Cardiac septum (tissue), 1 donor: ENCODE measurements around the gene RNU4-1. TPM values are rescaled to one million over a fixed set of nuclear protein-coding genes. Genes with fewer than 3 reads are reported as not detected.
"Not testable (repeated sequence)": the region's sequence is repeated elsewhere in the genome, so short reads cannot be mapped to it uniquely, and the experiment has no call there.

Source experiments
- DNase-seq: peaks from one replicate; pipeline ENCODE4 v3.0.0-alpha.2; 2020; ENCODE audit warnings: low spot score
- intact Hi-C: fragments of 100-400 bp; cut with DNase I; formaldehyde crosslinking; loops from one replicate; pipeline ENCODE4 v1.14.0; 2022
- long read RNA-seq: library from polyadenylated mRNA; unstranded; transcript quantifications from one replicate; pipeline ENCODE4 v2.0.0, GENCODE V29; 2021
- total RNA-seq: library from RNA; stranded (reverse); fragmentation: NEBNext Ultra II Directional; extraction: Animal tissue kit (Norgen Biotek cat#: 25700); gene quantifications from one replicate; pipeline ENCODE4 v1.2.1, GENCODE V29; 2021
- donor health status: DM: no; HTN: no; CAD: no.

The RNU4-1 gene
- total RNA-seq = 3,560 TPM
- long read RNA-seq = 0 reads

DNA sequence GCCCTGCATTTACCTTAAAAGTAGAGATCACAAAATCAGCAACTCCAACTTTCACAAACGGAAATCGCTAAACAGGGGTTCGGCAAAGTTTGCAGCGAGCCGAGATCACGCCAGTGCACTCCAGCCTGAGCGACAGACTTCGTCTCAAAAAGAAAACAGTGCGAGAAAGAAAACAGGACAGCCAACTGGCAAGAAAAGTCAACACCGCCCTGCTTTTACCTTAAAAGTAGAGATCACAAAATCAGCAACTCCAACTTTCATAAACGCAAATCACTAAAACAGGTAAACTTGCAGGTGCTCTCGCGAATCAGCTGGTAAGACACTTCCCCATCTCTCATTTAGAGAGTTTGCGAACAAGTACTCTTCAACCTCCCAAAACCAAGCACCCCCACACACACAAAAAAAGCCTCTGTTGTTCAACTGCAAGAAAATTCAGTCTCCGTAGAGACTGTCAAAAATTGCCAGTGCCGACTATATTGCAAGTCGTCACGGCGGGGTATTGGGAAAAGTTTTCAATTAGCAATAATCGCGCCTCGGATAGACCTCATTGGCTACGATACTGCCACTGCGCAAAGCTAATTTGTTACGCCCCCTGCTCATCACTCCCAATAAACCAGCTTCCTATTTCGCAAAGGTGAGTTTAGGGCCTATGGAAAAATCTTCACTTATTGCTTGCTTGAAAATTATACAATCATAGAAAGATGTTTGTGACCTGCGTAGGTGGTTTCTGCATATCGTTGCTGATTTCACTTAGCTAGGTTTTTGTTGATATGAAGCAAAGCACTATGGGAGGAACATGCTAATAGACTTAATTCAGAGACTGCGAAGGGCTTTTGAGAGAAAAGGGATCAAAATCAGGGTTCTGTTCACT is at the start of gene RNU4-1:
RNU4-1 (minus strand) TSS at position 577 of the 871 bp plus-strand sequence.
- intact Hi-C loops = no loop called here
- DNase-seq = no peak

- intact Hi-C loops = no loop called here
- DNase-seq = no peak
Measured at GRCh38 chr12:120342175-120343038, 49.4 kb upstream of the RNU4-1 start.

DNA sequence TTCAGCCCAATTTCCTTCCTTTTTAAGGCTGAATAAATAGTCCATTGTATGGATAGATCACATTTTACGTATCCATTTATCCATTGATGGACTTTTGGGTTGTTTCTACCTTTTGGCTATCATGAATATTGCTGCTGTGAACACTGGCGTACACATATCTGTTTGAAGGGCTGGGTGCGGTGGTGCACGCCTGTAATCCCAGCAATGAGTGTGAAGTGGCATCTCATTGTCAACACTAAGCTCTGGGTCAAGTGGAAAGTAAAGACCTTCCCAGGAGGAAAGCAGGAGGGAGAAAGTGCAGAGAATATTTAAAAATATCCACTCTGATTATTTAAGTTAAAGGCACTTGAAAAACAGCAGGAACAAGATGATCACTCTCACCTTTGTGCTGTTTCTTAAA is 46.2 kb upstream of the RNU4-1 start:
- intact Hi-C loops = no loop called here

GRCh38 chr12:120337730-120338129 is 44.7 kb upstream of the RNU4-1 start:
- DNase-seq = no peak
- intact Hi-C loops = no loop called here

More for the DNA sequence above, 46.2 kb upstream of the RNU4-1 start:
- no peak for DNase-seq

- DNase-seq, intact Hi-C loops: not testable (repeated sequence)
Measured at GRCh38 chr12:120336392-120336791, 43.4 kb upstream of the RNU4-1 start.

DNA sequence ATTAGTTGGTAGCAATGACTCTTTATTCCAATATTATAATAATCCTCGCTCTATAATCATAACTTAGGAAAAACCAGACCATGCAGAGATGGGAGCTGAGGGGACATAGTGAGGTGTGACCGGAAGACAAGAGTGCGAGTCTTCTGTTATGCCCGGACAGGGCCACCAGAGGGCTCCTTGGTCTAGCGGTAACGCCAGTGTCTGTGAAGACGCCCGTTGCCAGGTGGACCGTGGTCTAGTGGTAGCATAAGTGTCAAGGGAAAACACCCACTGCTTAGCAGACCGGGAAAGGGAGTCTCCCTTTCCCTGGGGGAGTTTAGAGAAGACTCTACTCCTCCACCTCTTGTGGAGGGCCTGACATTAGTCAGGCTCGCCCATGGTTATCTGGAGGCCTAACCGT is 42.4 kb upstream of the RNU4-1 start:
- intact Hi-C loops, DNase-seq: not testable (repeated sequence)

GRCh38 chr12:120332523-120332922 is 39.5 kb upstream of the RNU4-1 start:
- DNase-seq = no peak
- intact Hi-C loops = no loop called here

DNA sequence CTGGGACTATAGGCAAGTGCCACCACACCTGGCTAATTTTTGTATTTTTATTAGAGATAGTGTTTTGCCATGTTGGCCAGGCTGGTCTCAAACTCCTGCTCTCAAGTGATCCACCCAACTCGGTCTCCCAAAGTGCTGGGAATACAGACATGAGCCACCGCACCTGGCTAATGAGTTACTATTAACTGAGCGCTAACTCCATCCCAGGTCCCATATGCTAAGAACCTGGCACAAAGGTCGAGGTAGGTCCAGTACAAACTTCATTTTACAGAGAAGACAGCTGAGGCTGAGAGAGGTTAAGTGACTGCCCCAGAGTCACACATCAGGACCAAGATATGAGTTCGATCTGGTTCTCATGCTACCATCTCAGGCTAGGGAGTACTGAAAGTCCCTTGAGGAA is 39.0 kb upstream of the RNU4-1 start:
- intact Hi-C loops = no loop called here
- DNase-seq = no peak

DNA sequence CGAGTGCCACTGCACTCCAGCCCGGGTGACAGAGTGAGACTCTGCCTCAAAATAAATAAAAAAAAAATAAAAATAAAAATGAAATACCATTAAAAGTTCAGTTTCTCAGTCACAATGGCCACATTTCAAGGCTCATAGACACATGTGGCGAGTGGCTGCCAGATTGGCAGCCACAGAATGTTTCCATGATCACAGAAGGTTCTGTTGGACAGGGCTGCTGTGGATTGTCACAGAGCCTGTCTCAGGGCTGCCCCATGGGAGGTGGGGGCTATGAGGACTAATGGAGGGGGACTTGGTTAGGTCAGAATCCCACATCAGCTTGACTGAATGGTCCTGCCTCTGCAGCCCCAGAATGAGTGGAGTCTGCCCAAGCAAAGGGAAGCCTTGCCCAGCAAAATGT is 38.4 kb upstream of the RNU4-1 start:
- intact Hi-C loops = no loop called here
- no peak for DNase-seq

DNA sequence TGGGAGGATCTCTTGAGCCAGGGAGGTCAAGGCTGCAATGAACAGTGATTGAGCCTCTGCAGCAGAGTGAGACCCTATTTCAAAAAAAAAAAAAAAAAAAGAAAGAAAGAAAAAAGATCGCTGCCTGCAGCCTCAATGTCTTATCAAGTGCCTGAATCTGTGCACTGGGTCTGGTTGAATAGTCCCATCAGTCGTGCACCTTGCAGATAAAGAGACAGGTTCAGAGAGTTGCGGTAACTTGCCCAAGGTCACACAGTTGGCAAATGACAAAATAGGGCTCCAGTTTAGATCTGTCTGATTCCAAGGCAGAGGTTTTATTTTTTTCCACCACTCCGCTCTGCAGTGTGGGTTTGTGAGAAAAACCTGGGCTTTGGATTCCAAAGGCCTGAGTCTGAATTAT is 35.2 kb upstream of the RNU4-1 start:
- DNase-seq = no peak
- intact Hi-C loops = no loop called here

- intact Hi-C loops = no loop called here
- no peak for DNase-seq
Measured at GRCh38 chr12:120327593-120327992, 34.6 kb upstream of the RNU4-1 start, which contains the start of gene PLA2G1B. TSS of gene PLA2G1B (minus strand) at chr12:120327779. CDS start at chr12:120327753, 26 bp downstream.

DNA sequence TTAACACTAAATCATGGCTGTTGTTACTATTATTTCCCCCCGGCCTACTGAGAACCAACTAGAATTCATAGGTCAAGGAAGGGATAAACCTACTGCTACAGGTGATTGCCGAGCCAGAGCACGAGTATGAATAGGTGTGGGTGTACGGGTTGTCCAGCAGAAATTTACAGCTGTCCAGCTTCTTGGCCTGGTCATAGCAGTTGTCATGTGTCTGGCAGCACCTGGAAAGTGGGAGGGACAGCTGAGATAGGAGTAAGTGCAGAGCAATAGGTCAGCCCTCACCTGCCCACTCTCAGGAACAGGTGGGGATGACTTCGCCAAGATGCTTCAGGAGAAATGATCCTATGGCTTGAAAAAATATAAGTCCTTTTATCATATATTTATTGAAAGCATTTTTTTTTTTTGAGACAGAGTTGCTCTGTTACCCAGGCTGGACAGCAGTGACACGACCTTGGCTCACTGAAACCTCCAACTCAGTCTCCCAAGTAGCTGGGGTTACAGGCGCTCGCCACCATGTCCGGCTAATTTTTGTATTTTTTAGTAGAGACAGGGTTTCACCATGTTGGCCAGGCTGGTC is 31.9 kb upstream of the RNU4-1 start:
- intact Hi-C loops = no loop called here
- no peak for DNase-seq

DNA sequence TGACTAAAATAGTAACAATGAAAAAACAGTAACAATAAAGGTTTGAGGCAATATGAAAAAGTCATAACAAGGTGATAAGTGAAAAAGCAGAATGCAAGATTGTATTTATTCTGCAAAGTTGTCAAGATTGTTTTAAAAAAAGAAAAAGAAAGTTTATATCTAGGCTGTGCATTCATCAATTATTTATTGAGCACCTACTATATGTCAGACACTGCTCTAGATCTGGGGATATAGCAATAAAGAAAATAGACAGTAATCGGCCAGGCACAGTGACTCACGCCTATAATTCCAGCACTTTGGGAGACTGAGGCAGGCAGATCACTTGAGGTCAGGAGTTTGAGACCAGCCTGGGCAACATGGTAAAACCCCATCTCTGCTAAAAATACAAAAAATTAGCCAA is 30.7 kb upstream of the RNU4-1 start:
- intact Hi-C loops = no loop called here
- DNase-seq = no peak

DNA sequence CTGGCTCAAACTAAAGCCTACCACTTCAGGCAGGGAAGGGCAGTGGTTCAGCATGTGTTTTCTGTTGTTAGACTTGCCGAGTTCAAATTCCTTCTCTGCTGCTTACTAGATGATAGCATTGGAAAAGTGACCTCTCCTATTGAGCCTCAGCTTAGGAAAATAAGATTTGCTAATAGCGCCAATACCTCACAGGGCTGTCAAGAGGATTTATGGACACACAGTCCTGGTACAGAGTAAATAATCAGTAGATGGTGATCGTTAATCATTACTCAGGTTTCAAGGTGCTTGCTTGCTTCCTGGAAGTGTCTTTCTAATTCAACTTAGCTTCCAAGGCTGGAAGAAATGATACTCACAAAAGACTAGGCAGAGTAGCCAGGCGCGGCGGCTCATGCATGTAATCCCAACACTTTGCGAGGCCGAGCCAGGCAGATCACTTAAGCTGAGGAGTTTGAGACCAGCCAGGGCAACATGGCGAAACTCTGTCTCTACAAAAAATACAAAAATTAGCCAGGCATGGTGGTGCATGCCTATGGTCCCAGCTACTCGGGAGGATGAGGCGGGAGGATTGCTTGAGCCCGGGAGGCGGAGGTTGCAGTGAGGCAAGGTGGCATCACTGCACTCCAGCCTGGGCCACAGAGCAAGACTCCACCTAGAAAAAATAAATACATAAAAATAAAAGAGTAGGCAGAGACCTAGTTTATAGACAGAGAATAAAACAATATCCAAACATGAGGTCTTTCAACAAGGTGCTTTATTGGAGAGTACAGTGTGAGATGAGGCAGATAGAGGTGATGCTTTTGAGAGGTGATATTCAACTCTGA is 28.6 kb upstream of the RNU4-1 start:
- DNase-seq = no peak
- intact Hi-C loops = no loop called here

DNA sequence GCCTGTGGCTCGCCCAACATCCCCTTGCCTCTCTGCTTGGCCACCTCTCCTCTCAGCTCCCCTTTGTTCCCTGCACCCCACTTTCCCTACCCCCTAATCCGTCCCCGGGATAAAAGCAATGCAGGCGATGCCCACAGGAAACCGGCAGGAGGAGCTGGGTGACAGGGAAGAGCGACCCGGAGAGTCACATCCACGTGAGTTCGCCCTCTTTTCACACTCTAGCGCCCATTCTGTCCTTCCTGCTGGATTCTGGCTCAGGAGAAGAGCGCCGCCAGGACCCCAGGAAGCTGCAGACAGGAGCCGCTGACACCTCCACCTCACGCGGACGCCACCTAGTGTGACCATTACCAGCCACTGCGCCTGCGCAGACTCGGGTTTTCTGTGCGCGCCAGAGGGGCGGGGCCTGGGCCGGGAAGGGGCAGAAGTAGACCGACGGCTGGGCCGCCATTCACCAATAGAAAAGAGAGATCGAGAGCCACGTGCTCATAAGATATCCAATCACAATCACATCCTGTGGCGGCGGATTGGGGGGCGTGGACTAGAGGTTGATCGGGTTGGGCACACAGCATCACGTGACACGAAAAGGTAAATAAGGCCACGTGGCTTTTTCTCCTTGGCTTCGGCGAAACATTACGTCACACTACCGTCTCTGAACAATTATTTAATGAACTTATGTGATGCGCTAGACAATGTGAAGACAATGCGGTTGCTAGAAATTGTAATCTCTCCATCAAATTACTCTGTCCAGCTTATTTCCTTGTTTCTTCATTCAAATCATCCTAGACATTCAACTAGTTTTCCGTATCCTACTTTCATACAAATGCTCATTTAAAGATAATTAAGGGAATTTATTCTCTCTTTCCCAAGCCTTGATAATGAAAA is 24.4 kb upstream of the RNU4-1 start:
- intact Hi-C loops = no loop called here
- peak; percentile 100 for DNase-seq

DNA sequence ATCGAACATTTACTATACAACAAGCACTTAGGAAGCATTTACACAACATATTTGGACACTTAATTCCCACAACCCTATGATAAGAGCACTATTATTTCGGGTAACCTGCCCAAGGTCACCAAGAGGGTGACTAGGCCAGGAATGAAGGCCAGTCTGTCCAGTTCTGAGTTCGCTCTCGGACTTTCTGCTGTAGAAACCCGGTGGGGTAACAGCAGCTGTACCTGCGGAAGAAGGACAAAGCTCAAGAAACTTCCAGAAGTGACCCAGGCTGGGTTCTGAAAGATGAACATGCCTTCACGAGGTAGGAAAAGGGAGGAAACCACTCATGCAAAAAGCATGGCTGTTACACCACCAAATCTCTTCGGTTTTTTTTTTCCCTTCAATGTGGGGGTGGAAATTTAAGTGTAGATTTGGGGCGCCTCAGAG is 23.8 kb upstream of the RNU4-1 start:
- no peak for DNase-seq
- intact Hi-C loops = no loop called here

DNA sequence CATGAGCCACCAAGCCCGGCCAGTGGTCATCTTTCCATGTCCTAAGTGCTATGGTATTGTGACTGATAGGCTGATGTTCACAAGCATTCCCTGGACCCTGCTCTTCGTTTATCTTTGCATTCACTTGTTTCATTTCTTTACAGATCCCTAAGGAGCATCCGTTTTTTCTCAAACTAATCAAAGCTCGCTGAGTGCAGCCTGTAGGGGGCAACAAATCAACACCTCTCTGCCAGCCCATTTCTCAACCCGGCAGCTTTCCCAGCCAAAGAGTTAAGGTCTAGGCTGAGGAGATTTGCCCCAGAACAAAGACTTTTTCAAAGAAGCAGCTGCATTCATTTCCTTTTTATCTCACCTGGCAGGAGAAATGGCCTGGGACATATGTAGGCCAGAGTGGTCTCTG is 21.2 kb upstream of the RNU4-1 start:
- DNase-seq = no peak
- intact Hi-C loops = no loop called here
